Smooth muscle cell (in vitro differentiated cells): Measurements from ENCODE around the gene OR1A1. TPM values are rescaled to one million over a fixed set of nuclear protein-coding genes. Genes with fewer than 3 reads are reported as not detected.
"Not testable (repeated sequence)": the region's sequence is repeated elsewhere in the genome, so short reads cannot be mapped to it uniquely, and the experiment has no call there.

Experiments
- DNase-seq: peaks from one replicate; lab custom pipeline; 2025; ENCODE audit not compliant: unreplicated experiment; lab: John Stamatoyannopoulos, UW
- H2AFZ ChIP-seq: fragments of 200-600 bp; sonication (generic); 2 replicates; pipeline ENCODE4 v1.6.0; 2016; ENCODE audit warnings: antibody characterized with exemption, low read depth, mild to moderate bottlenecking
- H3F3A ChIP-seq: fragments of 200-600 bp; sonication (generic); 2 replicates; pipeline ENCODE4 v1.6.0; 2017; ENCODE audit warnings: antibody characterized with exemption, low read depth
- H3K27ac ChIP-seq: fragments of 200-600 bp; sonication (generic); 2 replicates; pipeline ENCODE4 v1.5.1; 2016; ENCODE audit warnings: low read depth, mild to moderate bottlenecking
- H3K27me3 ChIP-seq: fragments of 200-600 bp; sonication (generic); 2 replicates; pipeline ENCODE4 v1.6.1; 2016; ENCODE audit warnings: low read depth, mild to moderate bottlenecking
- H3K36me3 ChIP-seq: fragments of 200-600 bp; sonication (generic); 2 replicates; pipeline ENCODE4 v1.5.1; 2016; ENCODE audit warnings: low read depth
- H3K4me1 ChIP-seq: fragments of 200-600 bp; sonication (generic); 2 replicates; pipeline ENCODE4 v1.5.1; 2016; ENCODE audit warnings: low read depth
- H3K4me2 ChIP-seq: fragments of 200-600 bp; sonication (generic); 2 replicates; pipeline ENCODE4 v1.6.0; 2016; ENCODE audit warnings: mild to moderate bottlenecking
- H3K4me3 ChIP-seq: fragments of 200-600 bp; sonication (generic); 2 replicates; pipeline ENCODE4 v1.5.1; 2016; ENCODE audit warnings: mild to moderate bottlenecking
- H3K79me2 ChIP-seq: fragments of 200-600 bp; sonication (generic); 2 replicates; pipeline ENCODE4 v1.6.0; 2016; ENCODE audit warnings: low read depth, mild to moderate bottlenecking
- H3K9ac ChIP-seq: fragments of 200-600 bp; sonication (generic); 2 replicates; pipeline ENCODE4 v1.6.0; 2016; ENCODE audit warnings: low read depth
- H3K9me3 ChIP-seq: fragments of 200-600 bp; sonication (generic); replicated peaks from 2 replicates; pipeline ENCODE4 v1.5.1; 2016; ENCODE audit warnings: low read depth
- H4K20me1 ChIP-seq: fragments of 200-600 bp; sonication (generic); 2 replicates; pipeline ENCODE4 v1.6.0; 2016; ENCODE audit warnings: low read depth
- CTCF ChIP-seq: fragments of 200-600 bp; sonication (generic); IDR thresholded peaks from 2 replicates; pipeline ENCODE4 v1.5.1; 2017; ENCODE audit warnings: borderline replicate concordance, mild to moderate bottlenecking, antibody characterized with exemption; ENCODE audit not compliant: insufficient read depth, poor library complexity, severe bottlenecking
- whole genome bisulfite sequencing: methylation state at CpG from one replicate; pipeline ENCODE4 v1.1.7; 2016; ENCODE audit warnings: low lambda C conversion rate; 5-methylcytosine and 5-hydroxymethylcytosine counted together
- polyA plus RNA-seq: library from polyadenylated mRNA; unstranded; fragments of >200 nt; fragmentation: Nextera tagmentation; extraction: Ambion mirVana; gene quantifications from 2 replicates; pipeline ENCODE4 v1.2.1, GENCODE V29; 2016
- total RNA-seq: library from RNA; depleted of rRNA; stranded (reverse); fragments of >200 nt; gene quantifications from 2 replicates; pipeline ENCODE4 v1.2.3, GENCODE V29; 2014

The OR1A1 gene
- total and polyA plus RNA-seq, 2 experiments from 2014 or later = not detected

GRCh38 chr17:3221850-3222249 is 14.4 kb downstream of the OR1A1 start:
- DNase-seq = no peak
- Histone ChIP-seq H3K36me3 (no peaks in the 10 kb centered on the region), H3K79me2 (no peaks in the 10 kb centered on the region), H3K27me3 (no peaks in the 10 kb centered on the region), H3K4me3 (no peak overlapping the region), H3K4me1 (no peaks in the 10 kb centered on the region), H3K9me3 (no peaks in the 10 kb centered on the region), H3K9ac (no peak overlapping the region), H3K4me2 (no peak overlapping the region), H3F3A (no peaks in the 10 kb centered on the region), H4K20me1 (no peaks in the 10 kb centered on the region), H2AFZ (no peak overlapping the region), H3K27ac (no peak overlapping the region)
- TF ChIP-seq CTCF = no peak
- WGBS = 83% methylated on average over 2 of the region's 2 CpGs

GRCh38 chr17:3222505-3222904 is 15.0 kb downstream of the OR1A1 start:
- Histone ChIP-seq H3K9ac (no peak overlapping the region), H3F3A (no peaks in the 10 kb centered on the region), H3K27me3 (no peaks in the 10 kb centered on the region), H2AFZ (no peak overlapping the region), H3K36me3 (no peaks in the 10 kb centered on the region), H3K4me2 (no peak overlapping the region), H3K4me3 (no peak overlapping the region), H3K9me3 (no peaks in the 10 kb centered on the region), H3K4me1 (no peaks in the 10 kb centered on the region), H3K79me2 (no peaks in the 10 kb centered on the region), H3K27ac (no peak overlapping the region), H4K20me1 (no peaks in the 10 kb centered on the region)
- DNase-seq = no peak
- 64% methylated on average over 2 of the region's 2 CpGs for WGBS
- no peak for TF ChIP-seq CTCF

- not testable (repeated sequence) for H3K27ac ChIP-seq, H3K9ac ChIP-seq, H3K79me2 ChIP-seq, H3K4me3 ChIP-seq, H3K4me2 ChIP-seq, H3K27me3 ChIP-seq, H3K36me3 ChIP-seq, H3K9me3 ChIP-seq, DNase-seq, H4K20me1 ChIP-seq, H3K4me1 ChIP-seq, H2AFZ ChIP-seq, H3F3A ChIP-seq
Measured at GRCh38 chr17:3224721-3225352, 17.4 kb downstream of the OR1A1 start.

GRCh38 chr17:3232300-3232699 is 24.8 kb downstream of the OR1A1 start:
- H3K9me3 ChIP-seq, H3K9ac ChIP-seq, H3K4me2 ChIP-seq, H3K79me2 ChIP-seq, H3F3A ChIP-seq, H3K36me3 ChIP-seq, H3K27ac ChIP-seq, H2AFZ ChIP-seq, H4K20me1 ChIP-seq, DNase-seq, H3K4me3 ChIP-seq, H3K4me1 ChIP-seq, H3K27me3 ChIP-seq: not testable (repeated sequence)
- 81% methylated on average over 8 of the region's 8 CpGs for WGBS

- H3K36me3 ChIP-seq, H3K4me3 ChIP-seq, H2AFZ ChIP-seq, H3K4me2 ChIP-seq, H3K27me3 ChIP-seq, H3K9me3 ChIP-seq, DNase-seq, H3K79me2 ChIP-seq, H3F3A ChIP-seq, H3K27ac ChIP-seq, H3K9ac ChIP-seq, H3K4me1 ChIP-seq, H4K20me1 ChIP-seq: not testable (repeated sequence)
- 47% methylated on average over 2 of the region's 2 CpGs for WGBS
Measured at GRCh38 chr17:3238685-3239084, 31.2 kb downstream of the OR1A1 start.

- not testable (repeated sequence) for H3K36me3 ChIP-seq, H4K20me1 ChIP-seq, H2AFZ ChIP-seq, H3K27ac ChIP-seq, H3K4me3 ChIP-seq, H3K79me2 ChIP-seq, H3K4me2 ChIP-seq, H3K9ac ChIP-seq, H3K27me3 ChIP-seq, DNase-seq, H3K4me1 ChIP-seq, H3F3A ChIP-seq, H3K9me3 ChIP-seq
- WGBS = 88% methylated on average over 1 of the region's 1 CpG
Measured at GRCh38 chr17:3241044-3241443, 33.6 kb downstream of the OR1A1 start.

- not testable (repeated sequence) for H3K79me2 ChIP-seq, H3K36me3 ChIP-seq, H3K4me3 ChIP-seq, H3K4me1 ChIP-seq, H3F3A ChIP-seq, H4K20me1 ChIP-seq, H2AFZ ChIP-seq, H3K9me3 ChIP-seq, H3K27me3 ChIP-seq, H3K27ac ChIP-seq, H3K4me2 ChIP-seq, DNase-seq, H3K9ac ChIP-seq
- 65% methylated on average over 1 of the region's 1 CpG for WGBS
Measured at GRCh38 chr17:3244841-3245240, 37.4 kb downstream of the OR1A1 start.
